HG03139 (cell line): ENCODE results near the gene NGB.

Experiments
- ATAC-seq: cut with Tn5 transposase; IDR thresholded peaks from one replicate; pipeline ENCODE4 v1.9.1; 2021; ENCODE audit not compliant: unreplicated experiment

The NGB gene

DNA sequence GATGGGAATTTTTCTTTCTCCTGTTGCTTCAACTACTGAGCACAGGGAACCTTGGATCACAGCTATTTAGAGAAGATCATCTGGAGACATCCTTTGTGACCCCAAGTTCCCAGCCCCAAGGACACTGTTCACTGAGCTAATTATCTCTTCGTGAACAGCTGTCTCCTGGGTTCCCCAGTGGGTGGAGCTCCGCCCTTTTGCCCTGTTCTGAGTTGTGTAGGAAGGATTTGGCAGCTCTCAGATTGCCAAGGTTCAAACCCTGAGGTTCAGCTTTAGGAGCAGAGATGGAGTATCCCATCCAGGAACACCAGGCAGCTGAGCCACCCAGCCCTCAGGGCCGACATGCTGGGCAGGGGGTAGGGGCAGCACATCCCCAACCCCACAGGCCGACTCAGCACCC is 32.0 kb downstream of the NGB start:
- no peak for ATAC-seq

GRCh38 chr14:77238356-77238755 is 32.6 kb downstream of the NGB start:
- no peak for ATAC-seq

DNA sequence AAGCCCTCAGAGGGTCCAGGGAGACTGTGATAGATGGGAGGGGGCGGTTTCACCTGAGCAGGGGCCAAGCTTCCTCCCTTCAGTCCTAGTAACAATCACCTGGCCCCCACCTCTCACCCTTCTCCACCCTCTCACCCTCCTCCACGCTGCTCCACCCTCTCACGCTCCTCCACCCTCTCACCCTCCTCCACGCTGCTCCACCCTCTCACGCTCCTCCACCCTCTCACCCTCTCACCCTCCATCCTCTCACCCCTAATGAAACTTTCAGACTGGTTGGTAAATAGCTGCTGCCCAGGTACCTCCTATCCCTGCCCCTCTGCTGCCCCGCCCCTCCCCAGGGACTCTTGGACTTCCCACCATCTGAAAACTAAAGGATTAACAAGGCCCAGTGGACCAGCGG is 34.2 kb downstream of the NGB start:
- no peak for ATAC-seq

GRCh38 chr14:77231721-77232120 is 39.3 kb downstream of the NGB start:
- ATAC-seq = no peak

GRCh38 chr14:77230914-77231313 is 40.1 kb downstream of the NGB start:
- no peak for ATAC-seq

DNA sequence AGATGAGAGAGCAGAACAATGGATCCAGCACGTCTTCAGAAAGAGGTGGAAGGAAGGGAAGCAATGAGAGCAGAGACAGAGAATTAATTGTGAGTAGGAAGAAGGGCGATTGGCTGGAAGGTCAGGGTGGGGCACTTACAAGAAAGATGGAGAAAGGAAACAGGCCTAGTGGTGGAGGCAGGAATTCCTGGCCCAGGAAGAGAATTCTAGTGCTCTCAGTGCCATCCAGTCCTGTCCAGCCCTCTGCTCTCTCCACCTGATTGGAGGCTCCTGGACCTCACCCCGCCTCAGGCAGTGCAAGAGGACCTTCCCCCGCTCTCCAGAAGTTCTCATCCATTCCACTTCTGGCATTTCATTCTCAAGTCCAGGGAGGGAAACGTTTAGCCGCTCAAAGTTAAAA is 43.0 kb downstream of the NGB start:
- ATAC-seq = no peak

- no peak for ATAC-seq
Measured at GRCh38 chr14:77225892-77226557, 45.0 kb downstream of the NGB start.

DNA sequence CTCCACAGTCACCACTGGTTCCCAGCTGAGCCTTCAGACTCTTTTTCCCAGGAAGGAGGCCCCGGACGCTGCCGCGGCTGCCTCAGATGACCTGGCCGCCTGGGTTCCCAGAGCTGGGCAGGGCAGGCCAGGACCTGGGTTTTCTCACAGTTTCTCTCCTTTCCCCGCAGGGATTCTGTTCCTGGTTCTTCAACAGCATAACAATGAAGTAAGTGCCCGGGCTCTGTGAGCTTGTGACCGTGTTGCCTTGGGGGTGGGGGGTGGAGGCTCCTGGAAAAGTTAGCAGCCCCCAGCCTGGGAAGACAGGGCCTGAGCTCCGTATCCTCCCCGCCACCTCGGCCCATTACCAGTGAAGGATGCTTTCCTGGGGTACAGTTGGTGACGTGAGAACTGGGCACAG is 45.8 kb downstream of the NGB start:
- ATAC-seq = no peak

- no peak for ATAC-seq
Measured at GRCh38 chr14:77224212-77224611, 46.8 kb downstream of the NGB start.

- ATAC-seq = no peak
Measured at GRCh38 chr14:77222546-77223225, 48.3 kb downstream of the NGB start.

DNA sequence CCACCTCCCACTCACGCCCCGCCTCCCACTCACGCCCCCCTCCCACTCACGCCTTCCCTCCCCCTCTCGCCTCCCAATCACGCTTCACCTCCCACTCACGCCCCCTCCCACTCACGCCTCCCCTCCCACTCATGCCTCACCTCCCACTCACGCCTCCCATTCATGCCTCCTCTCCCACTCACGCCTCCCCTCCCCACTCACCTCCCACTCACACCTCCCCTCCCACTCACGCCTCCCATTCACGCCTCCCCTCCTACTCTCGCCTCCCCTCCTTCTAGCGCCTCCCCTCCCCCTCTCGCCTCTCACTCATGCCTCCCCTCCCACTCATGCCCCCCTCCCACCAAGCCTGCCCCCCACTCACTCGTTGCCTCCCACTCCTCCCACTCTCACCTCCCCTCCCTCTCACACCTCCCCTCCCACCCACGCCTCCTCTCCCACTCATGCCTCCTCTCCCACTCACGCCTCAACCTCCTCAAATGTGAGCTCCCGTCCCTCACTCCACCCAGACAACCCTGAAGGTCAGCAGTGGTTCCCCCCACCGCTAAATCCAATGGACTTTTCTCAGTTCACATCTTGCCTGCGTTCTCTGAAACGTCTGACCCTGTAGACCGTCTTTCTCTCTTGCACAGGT is 49.6 kb downstream of the NGB start:
- no peak for ATAC-seq

DNA sequence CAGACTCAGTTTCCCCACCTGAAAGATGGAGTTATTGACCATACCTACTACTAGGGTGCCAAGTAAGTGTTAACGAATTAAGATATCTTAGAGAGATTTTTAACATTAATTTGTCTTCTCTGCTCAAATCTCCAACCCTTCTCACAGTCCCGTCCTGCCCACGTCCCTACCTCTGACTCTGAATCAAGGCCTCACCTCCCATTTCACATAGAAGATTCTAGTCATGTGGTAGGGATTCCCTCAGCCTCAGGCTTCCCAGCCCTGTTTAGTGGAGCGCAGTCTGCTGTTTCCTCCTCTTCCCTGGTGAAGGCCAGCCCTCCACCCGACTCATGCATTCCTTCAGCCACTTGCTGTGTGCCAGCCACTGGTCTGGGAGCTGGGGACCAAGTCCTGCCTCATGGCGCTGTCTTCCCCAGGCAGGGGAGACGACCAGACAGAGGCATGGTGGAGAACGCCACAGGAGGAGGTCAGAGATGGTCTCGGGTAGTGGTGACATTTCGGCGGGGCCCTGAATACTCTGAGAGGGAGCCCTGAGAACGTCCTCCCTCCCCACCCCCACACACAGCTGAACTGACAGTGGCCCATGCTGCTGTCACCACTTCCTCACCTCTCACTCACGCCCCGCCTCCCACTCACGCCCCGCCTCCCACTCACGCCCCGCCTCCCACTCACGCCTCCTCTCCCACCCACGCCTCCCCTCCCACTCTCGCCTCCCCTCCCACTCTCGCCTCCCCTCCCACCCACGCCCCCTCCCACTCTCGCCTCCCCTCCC is 50.6 kb downstream of the NGB start:
- ATAC-seq = no peak

DNA sequence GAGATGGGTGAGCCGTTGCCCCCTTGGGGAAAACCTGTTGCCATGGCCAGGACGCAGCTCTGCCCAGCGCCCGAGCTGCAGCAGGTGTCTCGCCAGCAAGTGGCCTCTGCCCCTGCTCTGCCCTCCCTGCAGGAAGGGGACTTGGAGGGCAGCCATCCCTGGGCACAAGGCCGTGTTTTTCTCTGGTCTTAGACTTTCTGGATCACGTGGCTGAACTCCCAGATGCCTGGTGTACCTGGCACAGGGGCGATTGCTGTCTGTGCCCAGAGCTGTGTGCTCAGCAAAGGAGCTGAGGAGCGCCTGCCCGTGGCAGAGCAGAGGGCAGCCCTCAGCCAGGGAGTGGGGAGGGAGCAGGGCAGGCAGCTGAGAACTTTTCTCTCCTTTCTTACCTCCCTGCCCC is 51.4 kb downstream of the NGB start:
- no peak for ATAC-seq

DNA sequence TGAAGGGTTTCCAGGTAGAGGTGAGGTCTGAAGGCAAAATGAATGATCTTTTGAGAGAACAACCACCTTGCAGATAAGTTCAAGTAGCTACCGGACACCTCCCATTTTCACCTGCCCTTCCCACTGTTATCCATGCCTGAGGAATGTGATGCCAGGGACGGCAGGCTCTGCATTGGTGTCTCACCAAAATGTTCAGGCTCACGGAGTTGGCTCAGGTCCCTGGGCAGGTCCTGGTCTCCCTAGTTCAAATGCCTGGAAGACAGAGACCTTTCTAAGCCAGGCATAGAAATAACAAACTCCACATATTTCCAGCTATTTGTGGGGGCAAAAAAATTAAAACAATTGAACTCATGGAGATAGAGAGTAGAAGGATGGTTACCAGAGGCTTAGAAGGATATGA is 53.5 kb downstream of the NGB start:
- ATAC-seq = no peak
